Measurements from ENCODE around the gene ACTMAP. TPM values are rescaled to one million over a fixed set of nuclear protein-coding genes. Genes with fewer than 3 reads are reported as not detected.
A peak's percentile ranks its signal among the peaks of the same experiment; 100 is the strongest.

ACTMAP gene
- total and polyA plus RNA-seq, 2 of the 13 experiments (the other 11 are each of a cell fraction or from before 2014, with no cell fraction given): 2.2 to 7.9 TPM

GRCh38 chr19:40716482-40717324 lies 33.6 kb downstream of the ACTMAP start, which contains the start of the genes COQ8B and ITPKC (continued):
- TF ChIP-seq ZMYM4 (CRISPR knock-in tag; IDR thresholded peaks at IDR 0.05): no peak; the same call in 1 of the 2 replicates
- no peak for TF ChIP-seq NFE2L1 (CRISPR knock-in tag; IDR thresholded peaks at IDR 0.05; ENCODE audit: borderline replicate concordance)
- no peak for TF ChIP-seq ZFY (CRISPR knock-in tag; IDR thresholded peaks at IDR 0.05)
- TF ChIP-seq ELF1 (CRISPR knock-in tag; IDR thresholded peaks at IDR 0.05): 0 out of 2 replicates have a peak, but pooled peaks have one; percentile 53
- no peak for TF ChIP-seq ZNF432 (CRISPR knock-in tag; IDR thresholded peaks at IDR 0.05; ENCODE audit: borderline replicate concordance)
- peak; percentile 83; the same call in 1 of the 2 replicates for TF ChIP-seq ZGPAT (CRISPR knock-in tag; IDR thresholded peaks at IDR 0.05)
- 0 out of 2 replicates have a peak, but pooled peaks have one; percentile 64 for TF ChIP-seq KLF11 (CRISPR knock-in tag; IDR thresholded peaks at IDR 0.05)
- TF ChIP-seq SP5 (CRISPR knock-in tag; IDR thresholded peaks at IDR 0.05; ENCODE audit: borderline replicate concordance, low read depth): peak; percentile 87
- TF ChIP-seq ZNF382 (CRISPR knock-in tag; IDR thresholded peaks at IDR 0.05; ENCODE audit: borderline replicate concordance): no peak
- no peak for TF ChIP-seq GZF1 (CRISPR knock-in tag; IDR thresholded peaks at IDR 0.05)
- TF ChIP-seq ISX (CRISPR knock-in tag; conservative IDR thresholded peaks at IDR 0.05): no peak
- no peak for TF ChIP-seq NCOA5 (CRISPR knock-in tag; IDR thresholded peaks at IDR 0.05)
- no peak for TF ChIP-seq SATB2 (CRISPR knock-in tag; IDR thresholded peaks at IDR 0.05)
- no peak for TF ChIP-seq CSRNP2 (CRISPR knock-in tag; conservative IDR thresholded peaks at IDR 0.05; ENCODE audit: low read depth)
- no peak for TF ChIP-seq NFIB (CRISPR knock-in tag; IDR thresholded peaks at IDR 0.05; ENCODE audit: borderline replicate concordance)
- no peak for TF ChIP-seq PTBP1 (IDR thresholded peaks at IDR 0.05; ENCODE audit: low read depth, low read length, poor library complexity, severe bottlenecking)
- TF ChIP-seq ETV5 (CRISPR knock-in tag; IDR thresholded peaks at IDR 0.05; ENCODE audit: borderline replicate concordance): peak; percentile 85
- no peak for TF ChIP-seq ZNF281 (CRISPR knock-in tag; IDR thresholded peaks at IDR 0.05; ENCODE audit: borderline replicate concordance)
- no peak for TF ChIP-seq PLSCR1 (CRISPR knock-in tag; IDR thresholded peaks at IDR 0.05; ENCODE audit: borderline replicate concordance)
- no peak for TF ChIP-seq FUBP1 (CRISPR knock-in tag; IDR thresholded peaks at IDR 0.05; ENCODE audit: borderline replicate concordance)
- no peak for TF ChIP-seq ZNF296 (CRISPR knock-in tag; conservative IDR thresholded peaks at IDR 0.05)
